Measurements from ENCODE around the gene OFD1. TPM values are rescaled to one million over a fixed set of nuclear protein-coding genes. Genes with fewer than 3 reads are reported as not detected.

Gene OFD1
- total RNA-seq, 4 donors from 2014 or later, result 20.8 to 135 (median 49.4) TPM

- no peak overlapping the region for H3K4me3 ChIP-seq
- H3K9me3 ChIP-seq, result no peaks in the 10 kb centered on the region
- H3K4me1 ChIP-seq, result peaks cover 0 to 29% (median 5%) of the 10 kb centered on the region in 4 donors
Observed at GRCh38 chrX:13697976-13698375, 36.6 kb upstream of the OFD1 start.

GRCh38 chrX:13698432-13698831 is 36.1 kb upstream of the OFD1 start:
- no peak for DNase-seq
- no peak for TF ChIP-seq CTCF (IDR thresholded peaks at IDR 0.05)
- TF ChIP-seq POLR2A (IDR thresholded peaks at IDR 0.05), result no peak
- Histone ChIP-seq H3K27me3 (no peaks in the 10 kb centered on the region), H3K9me3 (no peaks in the 10 kb centered on the region), H3K27ac (peak overlapping the region in 2 of 4 donors; percentile 17 to 39), H3K4me1 (peaks cover 0 to 29% (median 5%) of the 10 kb centered on the region in 4 donors), H3K36me3 (no peaks in the 10 kb centered on the region), H3K4me3 (no peak overlapping the region)

More at GRCh38 chrX:13697976-13698375, 36.6 kb upstream of the OFD1 start:
- no peak for TF ChIP-seq POLR2A (IDR thresholded peaks at IDR 0.05)
- no peak for TF ChIP-seq CTCF (IDR thresholded peaks at IDR 0.05)
- Histone ChIP-seq H3K36me3 (no peaks in the 10 kb centered on the region), H3K27me3 (no peaks in the 10 kb centered on the region), H3K27ac (peak overlapping the region in 2 of 4 donors; percentile 39 to 48)
- no peak for DNase-seq

GRCh38 chrX:13699183-13699826 is 35.2 kb upstream of the OFD1 start:
- peaks cover 0 to 27% (median 1%) of the 10 kb centered on the region in 4 donors for H3K4me1 ChIP-seq
- no peaks in the 10 kb centered on the region for H3K27me3 ChIP-seq
- TF ChIP-seq POLR2A (IDR thresholded peaks at IDR 0.05) (no peak), CTCF (IDR thresholded peaks at IDR 0.05) (no peak)
- H3K36me3 ChIP-seq, result no peaks in the 10 kb centered on the region
- no peak overlapping the region for H3K4me3 ChIP-seq
- H3K9me3 ChIP-seq, result no peaks in the 10 kb centered on the region
- peak overlapping the region in 3 of 4 donors; percentile 17 to 39 (median 25) for H3K27ac ChIP-seq
- DNase-seq, result peak in 2 of 3 donors; percentile 46 to 72

GRCh38 chrX:13700380-13700779 is 34.2 kb upstream of the OFD1 start:
- Histone ChIP-seq H3K27me3 (no peaks in the 10 kb centered on the region), H3K4me3 (no peak overlapping the region), H3K4me1 (peaks cover 0 to 16% (median 0%) of the 10 kb centered on the region in 4 donors), H3K9me3 (no peaks in the 10 kb centered on the region), H3K27ac (no peak overlapping the region), H3K36me3 (no peaks in the 10 kb centered on the region)
- no peak for DNase-seq
- no peak for TF ChIP-seq POLR2A (IDR thresholded peaks at IDR 0.05)
- TF ChIP-seq CTCF (IDR thresholded peaks at IDR 0.05), result no peak

- no peak overlapping the region for H3K27ac ChIP-seq
- TF ChIP-seq CTCF (IDR thresholded peaks at IDR 0.05), result no peak
- TF ChIP-seq POLR2A (IDR thresholded peaks at IDR 0.05), result no peak
- DNase-seq, result no peak
- H3K4me1 ChIP-seq, result peaks cover 0 to 15% (median 0%) of the 10 kb centered on the region in 4 donors
- no peak overlapping the region for H3K4me3 ChIP-seq
- H3K9me3 ChIP-seq, result no peaks in the 10 kb centered on the region
- no peaks in the 10 kb centered on the region for H3K36me3 ChIP-seq
- H3K27me3 ChIP-seq, result no peaks in the 10 kb centered on the region
Observed at GRCh38 chrX:13702111-13702789, 32.3 kb upstream of the OFD1 start.
